Activated CD8-positive, alpha-beta memory T cell treated with anti-CD3 and anti-CD28 coated beads for 1 hour (primary cell): ENCODE measurements around the gene TMC6.
"Not testable (repeated sequence)": the region's sequence is repeated elsewhere in the genome, so short reads cannot be mapped to it uniquely, and the experiment has no call there.

ENCODE experiments used
- DNase-seq, 2 donors: peaks; one replicate each; pipeline ENCODE4 v3.0.0-alpha.2; 2020; ENCODE audit warnings: low read depth in 1 of 2; ENCODE audit errors: extremely low read depth in 1 of 2

The TMC6 gene

DNA sequence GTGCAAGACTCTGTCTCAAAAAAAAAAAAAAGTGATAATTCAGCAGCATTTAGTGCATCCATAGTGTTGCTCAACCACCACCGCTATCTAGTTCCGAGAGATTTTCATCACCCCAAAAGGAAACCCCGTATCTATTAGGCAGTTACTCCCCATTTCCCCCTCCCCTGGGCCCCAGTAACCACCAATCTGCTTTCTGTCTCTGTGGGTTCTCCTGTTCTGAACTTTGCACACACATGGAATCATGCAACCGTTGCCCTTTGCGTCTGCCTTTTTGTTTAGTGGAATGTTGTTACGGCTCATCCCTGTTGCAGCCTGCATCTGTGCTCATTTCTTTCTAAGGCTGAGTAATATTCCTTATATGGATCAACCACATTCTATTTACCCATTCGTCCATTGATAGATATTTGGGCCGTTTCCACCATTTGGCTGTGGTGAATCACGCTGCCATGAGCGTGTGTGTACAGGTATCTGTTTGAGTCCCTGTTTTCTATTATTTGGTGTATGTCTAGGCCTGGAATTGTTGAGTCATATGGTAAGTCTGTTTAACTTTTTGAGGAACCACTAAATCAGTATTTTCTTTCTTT is 31.1 kb upstream of the TMC6 start:
- no peak for DNase-seq

DNA sequence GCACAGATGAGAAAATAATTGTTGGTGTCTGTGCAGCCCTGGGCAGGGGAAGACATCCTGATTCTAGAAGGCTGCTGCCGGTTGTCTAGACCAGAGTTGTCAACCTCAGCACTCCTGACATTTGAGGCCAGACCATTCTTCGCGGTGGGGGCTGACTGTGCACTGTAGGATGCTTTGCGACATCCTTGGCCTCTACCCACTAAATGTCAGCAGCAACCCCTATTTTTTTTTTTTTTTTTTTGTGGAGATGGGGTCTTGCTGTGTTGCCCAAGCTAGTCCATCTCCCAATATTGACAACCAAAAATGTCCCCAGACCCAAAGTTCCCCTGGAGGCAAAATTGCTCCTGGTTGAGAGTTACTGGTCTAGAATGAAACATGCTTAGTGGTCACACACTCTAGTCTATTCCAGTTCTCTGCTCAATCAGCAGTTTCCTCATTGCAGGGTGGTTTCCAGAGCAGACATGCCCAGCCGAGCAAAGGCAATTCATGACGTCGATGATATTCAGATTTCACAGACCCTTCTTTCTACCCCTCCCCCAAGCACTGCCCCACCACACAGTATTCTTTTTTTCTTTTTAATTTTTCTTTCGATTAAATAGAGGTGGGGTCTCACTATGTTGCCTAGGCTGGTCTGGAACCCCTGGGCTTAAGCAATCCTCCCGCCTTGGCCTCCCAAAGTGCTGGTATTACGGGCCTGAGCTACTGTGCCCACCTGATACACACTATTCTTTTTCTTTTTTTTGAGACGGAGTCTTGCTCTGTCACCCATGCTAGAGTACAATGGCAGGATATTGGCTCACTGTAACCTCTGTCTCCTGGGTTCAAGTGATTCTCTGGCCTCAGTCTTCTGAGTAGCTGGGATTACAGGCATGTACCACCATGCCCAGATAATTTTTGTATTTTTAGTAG is 26.6 kb upstream of the TMC6 start:
- no peak for DNase-seq

- DNase-seq = no peak
Measured at GRCh38 chr17:78151514-78152008, 23.0 kb upstream of the TMC6 start.

- DNase-seq = no peak
Measured at GRCh38 chr17:78148286-78149016, 19.9 kb upstream of the TMC6 start.

DNA sequence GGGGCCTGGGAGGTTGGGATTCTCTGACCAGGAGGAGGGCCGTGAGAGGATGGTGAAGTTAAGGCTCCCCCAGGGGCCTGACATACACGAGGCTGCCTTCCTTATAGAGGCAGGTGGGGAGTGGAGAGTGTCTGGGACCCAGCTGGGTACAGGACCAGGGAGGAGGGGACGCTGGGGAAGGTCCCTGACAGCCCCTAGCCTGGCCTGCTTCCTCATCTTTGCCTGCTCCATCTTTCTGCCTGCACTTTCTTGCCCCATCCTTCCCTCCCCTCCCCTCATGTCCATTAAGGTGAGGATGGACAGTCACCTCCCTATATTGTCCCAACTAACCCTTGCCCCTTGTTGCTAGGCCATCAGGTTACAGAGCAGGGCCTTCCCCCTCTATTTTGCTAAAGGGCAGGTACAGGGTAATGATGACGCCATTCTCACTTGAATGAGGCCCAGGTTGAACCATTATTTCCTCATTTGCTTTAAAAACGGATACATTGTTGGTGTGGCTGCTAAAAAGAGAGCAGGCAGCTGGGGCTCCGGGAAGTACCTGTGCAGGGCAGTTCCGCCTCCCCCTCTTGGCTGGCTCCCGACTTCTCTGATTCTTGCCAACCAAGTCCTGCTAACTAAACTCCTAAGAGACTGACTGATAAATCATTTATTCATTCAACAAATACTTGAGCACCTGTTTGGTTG is 18.9 kb upstream of the TMC6 start:
- no peak for DNase-seq

DNA sequence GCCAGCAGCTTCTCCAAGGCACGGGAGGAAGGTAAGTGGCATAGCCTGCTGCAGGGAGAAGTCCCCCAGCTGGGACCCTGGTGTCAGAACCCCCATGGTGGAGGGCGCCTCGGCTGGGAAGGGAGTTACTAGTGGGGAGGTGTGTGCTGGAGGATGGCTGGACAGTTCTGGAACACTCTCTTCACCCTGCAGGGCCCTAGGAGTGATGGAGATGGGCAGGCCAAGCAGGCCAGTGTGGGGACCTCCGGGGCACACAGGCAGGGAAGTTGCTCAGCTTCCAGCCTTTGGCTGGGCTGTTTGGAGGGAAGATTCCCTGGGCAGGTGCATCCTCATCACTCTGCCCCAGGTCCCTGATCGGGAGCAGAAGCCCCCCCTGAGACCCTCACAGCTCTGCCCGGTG is 18.3 kb upstream of the TMC6 start:
- DNase-seq = no peak

DNA sequence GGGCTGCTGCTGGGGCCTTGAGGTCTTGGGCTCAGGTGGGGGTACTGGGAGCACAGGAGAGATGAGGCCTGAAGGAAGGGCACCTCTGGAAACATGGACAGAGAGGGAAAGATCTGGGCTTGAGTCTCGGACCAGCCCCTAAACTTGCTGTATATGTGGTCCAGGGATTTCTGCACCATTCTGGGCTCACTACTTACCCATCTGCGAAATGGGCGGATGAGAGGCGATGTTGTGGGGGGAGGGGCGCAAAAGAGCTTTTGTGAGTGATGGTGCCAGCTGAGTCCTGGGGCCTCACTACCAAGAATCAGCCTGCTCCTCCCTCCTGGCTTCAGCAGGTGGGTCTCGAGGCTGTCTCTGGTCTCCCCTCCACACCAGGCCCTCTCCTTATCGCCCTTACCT is 17.9 kb upstream of the TMC6 start:
- DNase-seq = no peak

DNA sequence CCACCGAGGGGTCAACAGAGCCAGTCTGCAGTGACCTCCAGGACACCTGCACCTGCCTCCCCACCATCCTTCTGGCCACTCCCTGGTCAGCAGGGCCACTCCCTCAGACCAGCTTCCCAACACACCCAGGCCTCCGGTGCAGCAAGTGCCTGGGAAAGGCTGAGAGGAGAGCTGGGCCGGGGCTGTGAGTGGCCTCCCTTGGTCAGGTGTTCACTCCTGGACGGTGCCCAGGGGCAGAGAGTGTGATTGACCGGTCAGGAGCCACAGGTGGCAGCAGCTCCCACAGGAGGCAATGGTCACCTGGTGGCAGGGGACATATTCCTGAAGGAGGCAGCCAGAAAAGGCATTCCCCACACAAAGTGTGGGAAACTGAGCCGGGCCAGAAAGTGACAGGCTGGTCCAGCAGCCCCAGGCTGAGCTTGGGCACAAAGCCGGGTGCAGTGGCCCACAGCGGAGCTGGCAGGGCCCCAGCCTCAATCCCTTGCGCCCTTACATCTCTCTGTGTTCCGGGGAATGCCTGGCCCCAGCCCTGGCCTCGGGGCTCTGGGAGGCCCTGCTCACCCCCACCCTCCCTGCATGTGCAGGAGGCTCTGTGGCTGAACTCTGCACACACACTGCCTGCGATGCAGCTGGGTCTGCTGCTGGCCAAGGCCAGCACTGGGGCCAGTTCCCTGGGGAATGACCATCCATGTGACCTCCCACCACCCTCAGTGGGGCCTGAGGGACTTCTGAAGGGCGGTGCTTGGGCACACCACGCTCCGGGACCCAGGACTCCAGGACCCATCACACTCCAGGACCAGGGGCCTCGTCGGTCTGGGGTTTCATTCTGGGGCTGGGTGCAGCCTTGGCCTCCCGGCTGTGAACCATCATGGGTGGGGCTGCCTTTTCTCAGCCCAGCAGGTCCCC is 16.4 kb upstream of the TMC6 start:
- DNase-seq = no peak

GRCh38 chr17:78144147-78144719 is 15.7 kb upstream of the TMC6 start:
- DNase-seq = no peak

DNA sequence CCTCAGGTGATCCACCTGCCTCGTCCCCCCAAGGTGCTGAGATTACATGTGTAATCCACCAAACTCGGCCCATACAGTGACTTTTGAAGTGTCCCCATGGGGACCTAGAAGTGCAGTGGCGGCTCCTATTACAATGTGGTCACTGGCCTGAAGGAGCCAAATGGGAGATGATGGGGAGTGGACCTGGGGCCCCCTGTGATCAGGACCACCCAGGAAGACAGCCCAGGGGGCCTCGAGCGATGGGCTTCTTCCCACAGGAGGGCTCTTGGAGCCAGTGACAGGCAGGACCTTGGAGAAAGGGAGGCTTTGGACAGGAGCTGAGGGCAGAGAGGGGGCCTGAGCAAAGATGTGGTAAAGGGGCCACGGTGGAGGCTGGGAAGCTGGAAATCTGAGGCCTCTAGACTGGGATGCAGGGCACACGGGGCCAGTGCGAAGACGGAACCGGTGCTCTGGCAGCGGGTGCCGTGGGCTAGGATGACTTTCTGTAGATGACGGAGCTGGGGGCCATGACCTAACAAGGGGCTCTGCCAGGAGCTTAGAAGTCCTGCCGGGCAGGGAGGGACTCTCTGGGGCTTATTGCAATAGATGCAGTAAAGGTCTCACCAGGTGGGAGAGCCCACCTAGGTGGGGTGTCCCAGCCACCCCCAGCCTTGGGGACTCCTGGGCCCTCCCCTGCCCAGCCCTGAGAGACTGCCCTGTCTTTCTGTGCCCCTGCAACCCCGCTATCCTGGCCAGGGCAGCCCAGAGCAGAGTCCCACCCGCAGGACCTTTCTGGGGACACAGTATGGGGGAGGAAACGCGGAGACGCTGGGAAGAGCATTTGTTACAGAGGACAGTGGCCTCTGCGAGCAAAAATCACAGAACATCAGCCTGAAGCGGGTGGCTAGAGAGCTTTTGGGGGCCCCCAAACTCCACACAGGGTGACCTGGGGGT is 14.9 kb upstream of the TMC6 start:
- DNase-seq = no peak

GRCh38 chr17:78142119-78142861 is 13.7 kb upstream of the TMC6 start:
- DNase-seq = no peak

GRCh38 chr17:78141437-78142118 is 13.0 kb upstream of the TMC6 start:
- no peak for DNase-seq

- DNase-seq = peak; percentile 85 to 88
Measured at GRCh38 chr17:78140169-78141051, 11.9 kb upstream of the TMC6 start.

DNA sequence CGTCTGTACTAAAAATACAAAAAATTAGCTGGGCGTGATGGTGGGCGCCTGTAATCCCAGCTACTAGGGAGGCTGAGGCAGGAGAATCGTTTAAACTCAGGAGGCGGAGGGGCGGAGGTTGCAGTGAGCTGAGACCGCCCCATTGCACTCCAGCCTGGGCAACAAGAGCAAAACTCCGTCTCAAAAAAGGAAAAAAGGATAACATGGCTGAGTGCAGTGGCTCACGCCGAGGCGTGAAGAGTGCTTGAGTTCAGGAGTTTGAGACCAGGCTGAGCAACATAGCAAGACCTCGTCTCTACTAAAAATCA is 11.3 kb upstream of the TMC6 start:
- DNase-seq = not testable (repeated sequence)

GRCh38 chr17:78138204-78139060 is 9.9 kb upstream of the TMC6 start:
- DNase-seq = no peak
